Fibroblast of mammary gland (primary cell): ENCODE results near the gene PRKCH.

Experiments
- DNase-seq: peaks from one replicate; pipeline ENCODE4 v3.0.0-alpha.2; 2010; ENCODE audit warnings: low read depth
- H3K4me3 ChIP-seq: 2 replicates; pipeline ENCODE4 v1.5.1; 2011; ENCODE audit warnings: low read depth, mild to moderate bottlenecking, low read length, moderate library complexity; ENCODE audit not compliant: control insufficient read depth
- CTCF ChIP-seq: conservative IDR thresholded peaks from 2 replicates; pipeline ENCODE4 v1.5.1; 2011; ENCODE audit warnings: low read depth, low read length, inconsistent platforms; ENCODE audit not compliant: control insufficient read depth, insufficient read depth

PRKCH gene

GRCh38 chr14:61416591-61416990 lies 95.2 kb downstream of the PRKCH start:
- H3K4me3 ChIP-seq = no peak overlapping the region
- no peak for TF ChIP-seq CTCF
- no peak for DNase-seq

GRCh38 chr14:61417141-61417540 lies 95.8 kb downstream of the PRKCH start:
- no peak overlapping the region for H3K4me3 ChIP-seq
- DNase-seq = no peak
- no peak for TF ChIP-seq CTCF

- no peak for DNase-seq
- no peak for TF ChIP-seq CTCF
- no peak overlapping the region for H3K4me3 ChIP-seq
Observed at GRCh38 chr14:61417883-61418455, 96.6 kb downstream of the PRKCH start.

GRCh38 chr14:61418746-61419145 lies 97.4 kb downstream of the PRKCH start:
- H3K4me3 ChIP-seq = no peak overlapping the region
- TF ChIP-seq CTCF = no peak
- DNase-seq = no peak

- TF ChIP-seq CTCF = no peak
- H3K4me3 ChIP-seq = no peak overlapping the region
- no peak for DNase-seq
Observed at GRCh38 chr14:61419201-61419600, 97.8 kb downstream of the PRKCH start.

- TF ChIP-seq CTCF = no peak
- DNase-seq = no peak
Observed at GRCh38 chr14:61420326-61420725, 98.9 kb downstream of the PRKCH start.

More at GRCh38 chr14:61420326-61420725, 98.9 kb downstream of the PRKCH start:
- H3K4me3 ChIP-seq = no peak overlapping the region
